ENCODE measurements around the gene TMUB1. TPM values are rescaled to one million over a fixed set of nuclear protein-coding genes. Genes with fewer than 3 reads are reported as not detected.
A peak's percentile ranks its signal among the peaks of the same experiment; 100 is the strongest.

The TMUB1 gene
- total RNA-seq, 3 donors from 2014 or later (not counting 1 experiment from before 2014, with no cell fraction given) = 44.1 to 49.8 (median 47.3) TPM

- H3K9me3 ChIP-seq (ENCODE audit: control insufficient read depth, insufficient read depth, low read length) = no peaks in the 10 kb centered on the region
- H3K27me3 Mint-ChIP-seq (ENCODE audit: low read depth in 2 of 2) = no peaks in the 10 kb centered on the region
- H3K36me3 ChIP-seq (ENCODE audit: control insufficient read depth, insufficient read depth, low read length) = no peaks in the 10 kb centered on the region
- no peak overlapping the region for H3K4me3 ChIP-seq (ENCODE audit: low read length)
- H3K4me1 ChIP-seq (ENCODE audit: control insufficient read depth, insufficient read depth, low read length) = no peaks in the 10 kb centered on the region
- TF ChIP-seq CTCF (IDR thresholded peaks at IDR 0.05) = no peak
- peaks cover 0 to 4% of the 10 kb centered on the region in 2 donors for H3K4me1 Mint-ChIP-seq
- H3K27ac Mint-ChIP-seq = no peak overlapping the region
- H3K36me3 Mint-ChIP-seq = no peaks in the 10 kb centered on the region
- intact Hi-C loops (cut with micrococcal nuclease) = no loop called here
- no peak overlapping the region for H3K27ac ChIP-seq (ENCODE audit: low read length)
- no peak overlapping the region for H3K4me3 Mint-ChIP-seq
- no peaks in the 10 kb centered on the region for H3K9me3 Mint-ChIP-seq
- no peaks in the 10 kb centered on the region for H3K27me3 ChIP-seq (ENCODE audit: control insufficient read depth, insufficient read depth, low read length)
- ATAC-seq (no peak), DNase-seq (no peak)
- WGBS (ENCODE audit: insufficient coverage) = 93% methylated on average over 20 of the region's 20 CpGs
Measured at GRCh38 chr7:151099486-151100211, 16.4 kb upstream of the TMUB1 start.

- ATAC-seq (no peak), DNase-seq (peak in 1 of 2 donors; percentile 42)
- 88% methylated on average over 17 of the region's 17 CpGs for WGBS (ENCODE audit: insufficient coverage)
Measured at GRCh38 chr7:151095828-151096475, 12.7 kb upstream of the TMUB1 start.

DNA sequence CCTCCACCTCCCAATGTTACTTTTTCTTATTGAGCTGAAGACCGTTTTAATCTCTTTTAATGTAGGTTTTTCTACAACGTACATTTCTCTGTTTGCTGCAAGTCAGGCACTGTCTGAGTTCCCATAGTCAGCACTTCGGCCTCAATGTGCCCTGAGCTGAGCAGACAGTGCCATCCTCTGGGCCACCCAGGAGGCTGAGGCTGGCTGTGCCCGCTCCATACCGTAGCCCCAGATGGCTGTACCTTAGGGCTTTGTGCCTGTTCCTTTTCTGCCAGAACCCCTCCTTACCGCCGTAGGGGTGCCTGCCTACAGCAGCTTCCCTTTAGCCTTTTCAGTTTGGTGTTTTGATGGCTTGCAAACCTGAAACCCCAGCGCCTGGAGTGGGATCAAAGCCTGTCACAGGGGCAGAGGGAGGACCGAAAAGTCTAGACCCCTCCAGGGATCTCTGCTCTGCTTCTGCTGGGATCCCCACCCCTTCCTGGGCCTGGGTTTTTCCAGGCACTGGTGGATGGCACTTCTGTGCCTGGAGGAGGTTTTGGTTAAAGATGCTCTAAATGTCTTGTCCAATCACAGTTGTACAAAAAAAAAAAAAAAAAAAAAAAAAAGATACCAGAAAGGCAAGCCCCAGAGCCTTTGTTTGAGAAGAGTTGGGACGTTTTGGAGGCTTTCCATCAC, 12.0 kb upstream of the TMUB1 start:
- intact Hi-C loops (cut with micrococcal nuclease) = no loop called here
- ATAC-seq (no peak), DNase-seq (peak in 1 of 2 donors; percentile 29)
- Histone ChIP-seq H3K4me1 (ENCODE audit: control insufficient read depth, insufficient read depth, low read length) (peaks cover 1% of the 10 kb centered on the region), H3K4me3 (ENCODE audit: low read length) (no peak overlapping the region), H3K27me3 (ENCODE audit: control insufficient read depth, insufficient read depth, low read length) (no peaks in the 10 kb centered on the region), H3K27ac (ENCODE audit: low read length) (no peak overlapping the region), H3K36me3 (ENCODE audit: control insufficient read depth, insufficient read depth, low read length) (no peaks in the 10 kb centered on the region), H3K9me3 (ENCODE audit: control insufficient read depth, insufficient read depth, low read length) (no peaks in the 10 kb centered on the region)
- no peaks in the 10 kb centered on the region for H3K4me1 Mint-ChIP-seq
- 86% methylated on average over 9 of the region's 10 CpGs for WGBS (ENCODE audit: insufficient coverage)
- no peaks in the 10 kb centered on the region for H3K27me3 Mint-ChIP-seq (ENCODE audit: low read depth in 2 of 2)
- no peaks in the 10 kb centered on the region for H3K36me3 Mint-ChIP-seq
- TF ChIP-seq CTCF (IDR thresholded peaks at IDR 0.05) = no peak
- no peak overlapping the region for H3K4me3 Mint-ChIP-seq
- no peak overlapping the region for H3K27ac Mint-ChIP-seq
- H3K9me3 Mint-ChIP-seq = no peaks in the 10 kb centered on the region

More at GRCh38 chr7:151095828-151096475, 12.7 kb upstream of the TMUB1 start:
- Mint-ChIP-seq H3K27me3 (ENCODE audit: low read depth in 2 of 2) (no peaks in the 10 kb centered on the region), H3K36me3 (no peaks in the 10 kb centered on the region), H3K9me3 (no peaks in the 10 kb centered on the region), H3K4me3 (no peak overlapping the region), H3K27ac (no peak overlapping the region), H3K4me1 (no peaks in the 10 kb centered on the region)
- H3K27ac ChIP-seq (ENCODE audit: low read length) = no peak overlapping the region
- H3K4me1 ChIP-seq (ENCODE audit: control insufficient read depth, insufficient read depth, low read length) = no peaks in the 10 kb centered on the region
- no peaks in the 10 kb centered on the region for H3K27me3 ChIP-seq (ENCODE audit: control insufficient read depth, insufficient read depth, low read length)
- no peaks in the 10 kb centered on the region for H3K36me3 ChIP-seq (ENCODE audit: control insufficient read depth, insufficient read depth, low read length)
- H3K9me3 ChIP-seq (ENCODE audit: control insufficient read depth, insufficient read depth, low read length) = no peaks in the 10 kb centered on the region
- no peak overlapping the region for H3K4me3 ChIP-seq (ENCODE audit: low read length)
- intact Hi-C loops (cut with micrococcal nuclease) = no loop called here
- no peak for TF ChIP-seq CTCF (IDR thresholded peaks at IDR 0.05)

All from natural killer cell (primary cell).